ENCODE measurements around the gene NET1. TPM values are rescaled to one million over a fixed set of nuclear protein-coding genes. Genes with fewer than 3 reads are reported as not detected.

The NET1 gene
- total RNA-seq, 1 donor from 2014 or later, result 205 TPM

GRCh38 chr10:5486853-5487235 lies 74.5 kb downstream of the NET1 start:
- no peak for DNase-seq (ENCODE audit: low spot score in 2 of 2, unreplicated experiment in 2 of 2)
- TF ChIP-seq CTCF (IDR thresholded peaks at IDR 0.05; ENCODE audit: unreplicated experiment), result no peak
- Mint-ChIP-seq H3K9me3 (no peaks in the 10 kb centered on the region), H3K4me1 (peaks cover 11% of the 10 kb centered on the region), H3K4me3 (no peak overlapping the region), H3K36me3 (no peaks in the 10 kb centered on the region), H3K27me3 (ENCODE audit: low read depth) (no peaks in the 10 kb centered on the region), H3K27ac (no peak overlapping the region)

- no peaks in the 10 kb centered on the region for H3K27me3 Mint-ChIP-seq (ENCODE audit: low read depth)
- peaks cover 5% of the 10 kb centered on the region for H3K9me3 Mint-ChIP-seq
- DNase-seq (ENCODE audit: low spot score in 2 of 2, unreplicated experiment in 2 of 2), result no peak
- H3K4me3 Mint-ChIP-seq, result no peak overlapping the region
- no peak overlapping the region for H3K27ac Mint-ChIP-seq
- H3K4me1 Mint-ChIP-seq, result peaks cover 17% of the 10 kb centered on the region
- peaks cover 1% of the 10 kb centered on the region for H3K36me3 Mint-ChIP-seq
- no peak for TF ChIP-seq CTCF (IDR thresholded peaks at IDR 0.05; ENCODE audit: unreplicated experiment)
Observed at GRCh38 chr10:5488272-5489161, 76.2 kb downstream of the NET1 start.

GRCh38 chr10:5490032-5490431 lies 77.7 kb downstream of the NET1 start:
- Mint-ChIP-seq H3K4me3 (no peak overlapping the region), H3K4me1 (peaks cover 23% of the 10 kb centered on the region), H3K27me3 (ENCODE audit: low read depth) (no peaks in the 10 kb centered on the region), H3K36me3 (peaks cover 1% of the 10 kb centered on the region), H3K27ac (no peak overlapping the region), H3K9me3 (peaks cover 5% of the 10 kb centered on the region)
- no peak for DNase-seq (ENCODE audit: low spot score in 2 of 2, unreplicated experiment in 2 of 2)
- no peak for TF ChIP-seq CTCF (IDR thresholded peaks at IDR 0.05; ENCODE audit: unreplicated experiment)

GRCh38 chr10:5490698-5491464 lies 78.5 kb downstream of the NET1 start:
- Mint-ChIP-seq H3K4me1 (peaks cover 25% of the 10 kb centered on the region), H3K36me3 (peaks cover 1% of the 10 kb centered on the region), H3K27me3 (ENCODE audit: low read depth) (no peaks in the 10 kb centered on the region), H3K9me3 (peaks cover 5% of the 10 kb centered on the region), H3K27ac (no peak overlapping the region), H3K4me3 (no peak overlapping the region)
- no peak for DNase-seq (ENCODE audit: low spot score in 2 of 2, unreplicated experiment in 2 of 2)
- no peak for TF ChIP-seq CTCF (IDR thresholded peaks at IDR 0.05; ENCODE audit: unreplicated experiment)

GRCh38 chr10:5491477-5491876 lies 79.1 kb downstream of the NET1 start:
- Mint-ChIP-seq H3K27ac (no peak overlapping the region), H3K4me3 (no peak overlapping the region), H3K27me3 (ENCODE audit: low read depth) (no peaks in the 10 kb centered on the region), H3K4me1 (peaks cover 24% of the 10 kb centered on the region), H3K9me3 (peaks cover 5% of the 10 kb centered on the region), H3K36me3 (peaks cover 1% of the 10 kb centered on the region)
- DNase-seq (ENCODE audit: low spot score in 2 of 2, unreplicated experiment in 2 of 2), result no peak
- TF ChIP-seq CTCF (IDR thresholded peaks at IDR 0.05; ENCODE audit: unreplicated experiment), result no peak

Measured in mesothelial cell of epicardium (in vitro differentiated cells).